PC-9 (cell line): Measurements from ENCODE around the gene SPARC. TPM values are rescaled to one million over a fixed set of nuclear protein-coding genes. Genes with fewer than 3 reads are reported as not detected.

Experiments
- BruUV-seq: library from RNA; stranded (reverse); fragments of 400-500 nt; replicated peaks from 2 replicates; lab custom pipeline; 2021; lab: Mats Ljungman, UMichigan
- CTCF ChIA-PET: fragments of 300-600 bp; sonication (Branson Sonifier 250); formaldehyde crosslinking; loops from one replicate; lab custom pipeline; 2022; ENCODE audit warnings: antibody characterized with exemption; lab: Charles Lee
- POLR2A ChIA-PET: fragments of 300-600 bp; sonication (Branson Sonifier 250); formaldehyde crosslinking; loops from one replicate; lab custom pipeline; 2022; ENCODE audit warnings: antibody characterized with exemption; ENCODE audit not compliant: unreplicated experiment; lab: Charles Lee
- DNase-seq, 2 experiments: peaks; one replicate each; pipeline versions ENCODE4 v3.0.0 to v3.0.0-alpha.2; 2015 to 2022; ENCODE audit warnings: mixed read lengths in 1 of 2
- H2AFZ ChIP-seq: fragments of 200-600 bp; sonication (generic); 2 replicates; pipeline ENCODE4 v1.8.1; 2017; ENCODE audit warnings: antibody characterized with exemption
- H3F3A ChIP-seq: fragments of 200-600 bp; sonication (generic); 2 replicates; pipeline ENCODE4 v1.8.1; 2017; ENCODE audit warnings: antibody characterized with exemption, mild to moderate bottlenecking, low read depth; ENCODE audit not compliant: insufficient read depth
- H3K27ac ChIP-seq: fragments of 200-600 bp; sonication (generic); 2 replicates; pipeline ENCODE4 v1.6.1; 2016; ENCODE audit warnings: mixed run types
- H3K27me3 ChIP-seq: fragments of 200-600 bp; sonication (generic); 2 replicates; pipeline ENCODE4 v1.6.1; 2016; ENCODE audit warnings: low read depth, mixed run types; ENCODE audit not compliant: insufficient read depth
- H3K36me3 ChIP-seq: fragments of 200-600 bp; sonication (generic); 2 replicates; pipeline ENCODE4 v1.6.1; 2016; ENCODE audit warnings: low read depth, mixed run types
- H3K4me1 ChIP-seq: fragments of 200-600 bp; sonication (generic); replicated peaks from 2 replicates; pipeline ENCODE4 v1.6.1; 2016; ENCODE audit warnings: mixed run types; ENCODE audit not compliant: insufficient read depth
- H3K4me2 ChIP-seq: fragments of 200-600 bp; sonication (generic); 2 replicates; pipeline ENCODE4 v1.6.1; 2017; ENCODE audit warnings: mixed run types
- H3K4me3 ChIP-seq: fragments of 200-600 bp; sonication (generic); 2 replicates; pipeline ENCODE4 v1.6.1; 2016; ENCODE audit warnings: mixed run types
- H3K79me2 ChIP-seq: fragments of 200-600 bp; sonication (generic); 2 replicates; pipeline ENCODE4 v1.6.1; 2017; ENCODE audit warnings: low read depth, mixed run types
- H3K9me2 ChIP-seq: fragments of 200-600 bp; sonication (generic); 2 replicates; pipeline ENCODE4 v1.8.1; 2017; ENCODE audit warnings: mild to moderate bottlenecking; ENCODE audit not compliant: insufficient read depth
- H3K9me3 ChIP-seq: fragments of 200-600 bp; sonication (generic); 2 replicates; pipeline ENCODE4 v1.8.1; 2016; ENCODE audit warnings: low read depth; ENCODE audit not compliant: insufficient read depth
- H4K20me1 ChIP-seq: fragments of 200-600 bp; sonication (generic); 2 replicates; pipeline ENCODE4 v1.8.1; 2017; ENCODE audit not compliant: insufficient read depth
- EZH2 ChIP-seq: fragments of 200-600 bp; sonication (generic); IDR thresholded peaks from 2 replicates; pipeline ENCODE4 v1.8.0; 2017; ENCODE audit warnings: antibody characterized with exemption, low read depth
- intact Hi-C: fragments of 100-400 bp; cut with micrococcal nuclease; formaldehyde crosslinking; loops from one replicate; pipeline ENCODE4 v1.10.0; 2022; ENCODE audit not compliant: unreplicated experiment
- total RNA-seq: library from RNA; stranded (reverse); gene quantifications from 2 replicates; pipeline ENCODE4 v1.2.3, GENCODE V29; 2021
- TF ChIP-seq, protein P1 (sequence below): fragments of 200-600 bp; sonication (generic); conservative IDR thresholded peaks from 2 replicates; pipeline ENCODE4 v1.6.1; 2017; ENCODE audit warnings: mixed run types, antibody characterized with exemption, mild to moderate bottlenecking, moderate library complexity

The SPARC gene
- total RNA-seq, 1 experiment from 2014 or later, result 84.1 TPM

DNA sequence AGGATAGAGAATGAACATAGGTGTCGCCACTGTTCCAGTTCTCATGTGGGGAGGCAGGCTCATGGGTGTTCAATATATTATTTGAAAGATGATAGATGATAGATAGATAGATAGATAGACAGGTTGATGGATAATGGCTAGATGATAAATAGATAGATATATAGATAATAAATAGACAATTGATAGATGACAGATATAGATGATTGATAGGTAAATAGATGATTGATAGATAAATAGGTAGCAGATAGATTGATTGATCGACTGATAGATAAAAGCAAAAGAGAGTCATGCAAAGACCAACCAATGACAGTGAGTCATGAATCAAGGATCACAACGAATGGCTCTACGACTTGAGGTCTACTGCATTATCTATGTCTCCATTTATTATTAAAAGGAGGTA lies 30.4 kb downstream of the SPARC start:
- no peak for DNase-seq
- no peaks in the 10 kb centered on the region for H3K27me3 ChIP-seq
- H3F3A ChIP-seq, result no peaks in the 10 kb centered on the region
- intact Hi-C loops, result loop anchor here (5.0 kb wide), 2 partner anchors 486 to 851 kb away; no protein-coding TSS in a partner anchor
- no peaks in the 10 kb centered on the region for H3K79me2 ChIP-seq
- H2AFZ ChIP-seq, result no peak overlapping the region
- POLR2A ChIA-PET, result no interaction called here
- H3K9me3 ChIP-seq, result no peaks in the 10 kb centered on the region
- TF ChIP-seq EZH2, result no peak
- TF ChIP-seq, protein P1, sequence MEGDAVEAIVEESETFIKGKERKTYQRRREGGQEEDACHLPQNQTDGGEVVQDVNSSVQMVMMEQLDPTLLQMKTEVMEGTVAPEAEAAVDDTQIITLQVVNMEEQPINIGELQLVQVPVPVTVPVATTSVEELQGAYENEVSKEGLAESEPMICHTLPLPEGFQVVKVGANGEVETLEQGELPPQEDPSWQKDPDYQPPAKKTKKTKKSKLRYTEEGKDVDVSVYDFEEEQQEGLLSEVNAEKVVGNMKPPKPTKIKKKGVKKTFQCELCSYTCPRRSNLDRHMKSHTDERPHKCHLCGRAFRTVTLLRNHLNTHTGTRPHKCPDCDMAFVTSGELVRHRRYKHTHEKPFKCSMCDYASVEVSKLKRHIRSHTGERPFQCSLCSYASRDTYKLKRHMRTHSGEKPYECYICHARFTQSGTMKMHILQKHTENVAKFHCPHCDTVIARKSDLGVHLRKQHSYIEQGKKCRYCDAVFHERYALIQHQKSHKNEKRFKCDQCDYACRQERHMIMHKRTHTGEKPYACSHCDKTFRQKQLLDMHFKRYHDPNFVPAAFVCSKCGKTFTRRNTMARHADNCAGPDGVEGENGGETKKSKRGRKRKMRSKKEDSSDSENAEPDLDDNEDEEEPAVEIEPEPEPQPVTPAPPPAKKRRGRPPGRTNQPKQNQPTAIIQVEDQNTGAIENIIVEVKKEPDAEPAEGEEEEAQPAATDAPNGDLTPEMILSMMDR, result no peak
- CTCF ChIA-PET, result interaction anchor here (0.7 kb wide), 1 partner anchor 185 kb away, joined by 6 read pairs; no protein-coding TSS in a partner anchor
- H3K36me3 ChIP-seq, result no peaks in the 10 kb centered on the region
- no peaks in the 10 kb centered on the region for H3K9me2 ChIP-seq
- no peaks in the 10 kb centered on the region for H3K4me1 ChIP-seq
- H3K4me3 ChIP-seq, result no peak overlapping the region
- BruUV-seq, result no TSS peak
- H4K20me1 ChIP-seq, result no peaks in the 10 kb centered on the region
- no peak overlapping the region for H3K4me2 ChIP-seq
- no peak overlapping the region for H3K27ac ChIP-seq

DNA sequence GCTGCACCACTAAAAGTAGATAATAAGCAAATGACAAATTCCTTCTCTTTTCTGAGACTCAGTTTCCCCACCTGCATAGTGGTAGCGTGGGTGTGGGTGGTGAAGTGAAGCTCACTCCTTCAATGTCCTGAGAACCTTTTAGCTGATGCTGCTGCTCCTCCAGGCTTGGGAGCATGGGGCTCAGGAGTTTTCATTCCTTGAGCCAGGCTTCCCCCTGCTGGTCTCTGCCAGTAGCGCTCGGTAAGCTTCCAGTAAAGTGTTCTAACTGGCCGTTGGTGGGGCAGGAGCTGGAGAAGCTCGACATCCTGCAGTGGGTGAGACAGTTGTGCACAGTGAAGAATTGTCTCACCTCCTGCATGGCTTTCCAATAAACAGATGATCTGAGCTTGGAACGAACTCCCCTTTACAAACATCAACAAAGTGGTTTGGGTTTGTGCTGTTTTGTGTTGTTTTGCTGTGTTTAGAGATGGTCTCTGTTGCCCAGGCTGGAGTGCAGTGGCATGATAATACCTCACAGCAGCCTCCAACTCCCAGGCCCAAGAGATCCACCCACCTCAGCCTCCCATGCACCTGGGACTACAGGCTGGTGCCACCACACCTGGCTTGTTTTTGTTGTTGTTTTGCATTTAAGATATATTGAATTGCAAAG lies 34.6 kb downstream of the SPARC start:
- Histone ChIP-seq H3K27ac (no peak overlapping the region), H3K79me2 (no peaks in the 10 kb centered on the region), H3K9me2 (no peaks in the 10 kb centered on the region), H3K9me3 (no peaks in the 10 kb centered on the region), H4K20me1 (no peaks in the 10 kb centered on the region), H3K36me3 (no peaks in the 10 kb centered on the region), H3K4me3 (no peak overlapping the region), H2AFZ (no peak overlapping the region), H3K27me3 (no peaks in the 10 kb centered on the region), H3K4me2 (no peak overlapping the region), H3F3A (peaks cover 11% of the 10 kb centered on the region; the same call in 1 of the 2 replicates), H3K4me1 (peaks cover 13% of the 10 kb centered on the region)
- CTCF ChIA-PET, result interaction anchor here (0.5 to 2.6 kb wide), 17 partner anchors 25 to 1923 kb away, joined by 3 to 23 read pairs (median 5); partner anchors contain the start of gene SLC36A1
- TF ChIP-seq, protein P1, result peak; percentile 94
- no peak for TF ChIP-seq EZH2
- peak; percentile 60 to 83 for DNase-seq
- POLR2A ChIA-PET, result interaction anchor here (0.7 to 0.8 kb wide), 2 partner anchors 55 to 119 kb away, joined by 5 to 6 read pairs; partner anchors contain the start of gene G3BP1
- intact Hi-C loops, result loop anchor here (1.0 to 5.0 kb wide), 6 partner anchors 129 to 650 kb away; partner anchors contain the start of gene SLC36A1
- BruUV-seq, result no TSS peak

DNA sequence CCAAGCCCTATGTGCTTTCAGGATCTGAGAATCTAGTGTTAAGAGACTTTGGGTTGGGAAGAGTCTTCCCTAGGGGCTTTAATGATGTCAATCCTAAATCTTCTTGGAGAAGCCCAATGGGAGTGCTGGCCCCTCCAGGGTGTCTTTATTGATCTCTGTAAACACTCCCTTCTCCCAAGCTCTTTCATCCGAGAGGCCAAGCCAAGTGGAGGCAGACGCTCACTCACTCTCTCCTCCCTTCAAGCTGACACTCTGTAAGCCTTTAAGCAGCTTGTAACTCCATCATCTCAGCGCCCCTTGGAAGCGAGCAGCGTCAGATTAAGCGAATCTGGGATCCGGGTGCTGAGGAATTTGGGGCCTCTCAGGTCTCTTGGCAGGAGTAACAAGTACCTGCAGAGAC lies 37.7 kb downstream of the SPARC start:
- H3K27ac ChIP-seq, result no peak overlapping the region
- H3K79me2 ChIP-seq, result no peaks in the 10 kb centered on the region
- H3K4me3 ChIP-seq, result no peak overlapping the region
- ChIA-PET CTCF (interaction anchor here (0.7 kb wide), 1 partner anchor 91 kb away, joined by 8 read pairs; no protein-coding TSS in a partner anchor), POLR2A (no interaction called here)
- no peaks in the 10 kb centered on the region for H3K27me3 ChIP-seq
- no peaks in the 10 kb centered on the region for H3K36me3 ChIP-seq
- H4K20me1 ChIP-seq, result no peaks in the 10 kb centered on the region
- no peak for DNase-seq
- H3K9me3 ChIP-seq, result no peaks in the 10 kb centered on the region
- no peaks in the 10 kb centered on the region for H3K9me2 ChIP-seq
- no peak overlapping the region for H2AFZ ChIP-seq
- TF ChIP-seq EZH2, result no peak
- TF ChIP-seq, protein P1, result no peak
- peaks cover 27% of the 10 kb centered on the region for H3K4me1 ChIP-seq
- H3K4me2 ChIP-seq, result no peak overlapping the region
- peaks cover 23% of the 10 kb centered on the region; the same call in 1 of the 2 replicates for H3F3A ChIP-seq
- intact Hi-C loops, result loop anchor here (5.0 kb wide), 2 partner anchors 52 to 77 kb away; no protein-coding TSS in a partner anchor
- BruUV-seq, result no TSS peak
